ENCODE measurements around the gene REM2.

GRCh38 chr14:22865424-22866405 is 17.3 kb upstream of the REM2 start:
- TF ChIP-seq CTCF (conservative IDR thresholded peaks at IDR 0.05 in 1 of 2, IDR thresholded peaks at IDR 0.05 in 1 of 2; ENCODE audit: low read depth in 1 of 2, low read length in 2 of 2): peak in 1 of 2 donors; percentile 36
- TF ChIP-seq EZH2 (IDR thresholded peaks at IDR 0.05; ENCODE audit: low read length, missing control alignments): no peak
